HepG2 (cell line): ENCODE data around the gene NPTXR. TPM values are rescaled to one million over a fixed set of nuclear protein-coding genes. Genes with fewer than 3 reads are reported as not detected.

ENCODE experiments used
- CREB1 ChIP-seq, 2 experiments: fragments of 450-650 bp in 1 of 2; IDR thresholded peaks; 2 replicates each; pipeline ENCODE4 v1.6.1; 2016 to 2017; ENCODE audit warnings: control low read depth in 1 of 2, mild to moderate bottlenecking in 1 of 2, missing compliant biosample characterization in 1 of 2, missing genetic modification characterization in 1 of 2
- CREB3 ChIP-seq: sonication (generic); formaldehyde crosslinking; IDR thresholded peaks from 2 replicates; pipeline ENCODE4 v1.5.0; 2020; ENCODE audit warnings: missing genetic modification reagents
- GATA4 ChIP-seq: sonication (generic); IDR thresholded peaks from 2 replicates; pipeline ENCODE4 v1.6.1; 2016; ENCODE audit warnings: antibody characterized with exemption, low read depth, borderline replicate concordance
- GLI4 ChIP-seq: sonication (generic); formaldehyde crosslinking; IDR thresholded peaks from 2 replicates; pipeline ENCODE4 v1.5.1; 2020; ENCODE audit warnings: missing genetic modification reagents, mild to moderate bottlenecking, moderate library complexity, borderline replicate concordance
- GMEB1 ChIP-seq: sonication (generic); formaldehyde crosslinking; IDR thresholded peaks from 2 replicates; pipeline ENCODE4 v1.5.1; 2020; ENCODE audit warnings: missing genetic modification reagents, mild to moderate bottlenecking, borderline replicate concordance
- HOXA7 ChIP-seq: sonication (generic); formaldehyde crosslinking; IDR thresholded peaks from 2 replicates; pipeline ENCODE4 v1.8.1; 2022; ENCODE audit warnings: mild to moderate bottlenecking, missing genetic modification reagents, moderate library complexity
- MLX ChIP-seq: IDR thresholded peaks from 2 replicates; pipeline ENCODE4 v1.6.1; 2016
- NR2F2 ChIP-seq: IDR thresholded peaks from 2 replicates; pipeline ENCODE4 v1.6.1; 2012; ENCODE audit warnings: low read depth, inconsistent platforms, borderline replicate concordance
- NRL ChIP-seq: sonication (generic); formaldehyde crosslinking; IDR thresholded peaks from 2 replicates; pipeline ENCODE4 v1.5.0; 2020; ENCODE audit warnings: missing genetic modification reagents, mild to moderate bottlenecking, moderate library complexity, borderline replicate concordance
- RFXANK ChIP-seq: IDR thresholded peaks from 2 replicates; pipeline ENCODE4 v1.6.1; 2016
- SNAPC5 ChIP-seq: sonication (generic); formaldehyde crosslinking; IDR thresholded peaks from 2 replicates; pipeline ENCODE4 v1.8.1; 2023; ENCODE audit warnings: mild to moderate bottlenecking, missing genetic modification reagents, borderline replicate concordance
- TBX3 ChIP-seq: fragments of 450-650 bp; IDR thresholded peaks from 2 replicates; pipeline ENCODE4 v1.6.1; 2017; ENCODE audit warnings: antibody characterized with exemption, mild to moderate bottlenecking, inconsistent platforms, borderline replicate concordance
- ZFP36 ChIP-seq: fragments of 150-350 bp; IDR thresholded peaks from 2 replicates; pipeline ENCODE4 v1.6.1; 2018; ENCODE audit warnings: borderline replicate concordance, low read length, low read depth; ENCODE audit not compliant: partially characterized antibody
- ZFP41 ChIP-seq: sonication (generic); formaldehyde crosslinking; IDR thresholded peaks from 2 replicates; pipeline ENCODE4 v1.4.0; 2020; ENCODE audit warnings: mild to moderate bottlenecking, missing genetic modification reagents, borderline replicate concordance
- ZIK1 ChIP-seq: sonication (generic); formaldehyde crosslinking; IDR thresholded peaks from 2 replicates; pipeline ENCODE4 v1.5.0; 2020; ENCODE audit warnings: mild to moderate bottlenecking, low read depth, missing genetic modification reagents, borderline replicate concordance
- ZNF337 ChIP-seq: sonication (generic); formaldehyde crosslinking; IDR thresholded peaks from 2 replicates; pipeline ENCODE4 v1.5.1; 2020; ENCODE audit warnings: missing genetic modification reagents, low read depth, mild to moderate bottlenecking, borderline replicate concordance
- ZNF567 ChIP-seq: sonication (generic); formaldehyde crosslinking; IDR thresholded peaks from 2 replicates; pipeline ENCODE4 v1.8.1; 2023; ENCODE audit warnings: mild to moderate bottlenecking, missing genetic modification reagents, borderline replicate concordance
- ZNF574 ChIP-seq: sonication (generic); formaldehyde crosslinking; IDR thresholded peaks from 2 replicates; pipeline ENCODE4 v1.4.0; 2020; ENCODE audit warnings: missing genetic modification reagents
- ZNF580 ChIP-seq: IDR thresholded peaks from 2 replicates; pipeline ENCODE4 v1.6.1; 2016; ENCODE audit warnings: low read depth, borderline replicate concordance
- ZNF660 ChIP-seq: sonication (generic); formaldehyde crosslinking; IDR thresholded peaks from 2 replicates; pipeline ENCODE4 v1.5.1; 2020; ENCODE audit warnings: mild to moderate bottlenecking, low read depth, missing genetic modification reagents, borderline replicate concordance
- ZNF792 ChIP-seq: IDR thresholded peaks from 2 replicates; pipeline ENCODE4 v1.6.1; 2016
- ZSCAN21 ChIP-seq: sonication (generic); formaldehyde crosslinking; IDR thresholded peaks from 2 replicates; pipeline ENCODE4 v1.8.0; 2022; ENCODE audit warnings: mild to moderate bottlenecking, missing genetic modification reagents, moderate library complexity, borderline replicate concordance
- ZSCAN31 ChIP-seq: sonication (generic); formaldehyde crosslinking; IDR thresholded peaks from 2 replicates; pipeline ENCODE4 v1.5.0; 2020; ENCODE audit warnings: low read depth, mild to moderate bottlenecking, missing genetic modification reagents
- polyA plus RNA-seq, 8 experiments: library from polyadenylated mRNA; depleted of rRNA in 3 of 8; stranded (reverse) in 7 of 8; unstranded in 1 of 8; fragments of >200 nt; fragmentation: Illumina TruSeq in 4 of 8; extraction: Trizol in 4 of 8; gene quantifications; 2 replicates each; pipeline versions ENCODE4 v1.2.1 to v1.2.3, GENCODE V29; 2011 to 2016; ENCODE audit warnings: low read depth in 4 of 8, missing spikeins in 1 of 8, mixed read lengths in 1 of 8; ENCODE audit not compliant: insufficient read depth in 1 of 8
- total RNA-seq, 5 experiments: library from RNA; depleted of rRNA; stranded (reverse); fragments of >200 nt; fragmentation: Illumina TruSeq; extraction: Trizol; gene quantifications; 2 replicates each; pipeline ENCODE4 v1.2.3, GENCODE V29; 2016; ENCODE audit warnings: low read depth in 1 of 5

The NPTXR gene
- total and polyA plus RNA-seq, 2 of the 13 experiments (the other 11 are each of a cell fraction or from before 2014, with no cell fraction given): 2.6 to 4.8 TPM

GRCh38 chr22:38824585-38824984, 19.2 kb downstream of the NPTXR start (continued):
- TF ChIP-seq GLI4 (CRISPR knock-in tag): no peak
- no peak for TF ChIP-seq ZSCAN31 (CRISPR knock-in tag)
- no peak for TF ChIP-seq HOXA7 (CRISPR knock-in tag)
- TF ChIP-seq NR2F2: no peak
- no peak for TF ChIP-seq ZNF567 (CRISPR knock-in tag)
- no peak for TF ChIP-seq RFXANK (CRISPR knock-in tag)
- peak; percentile 90; the same call in 1 of the 2 replicates for TF ChIP-seq ZNF580
- no peak for TF ChIP-seq GATA4
- TF ChIP-seq MLX (CRISPR knock-in tag): peak; percentile 27; the same call in 1 of the 2 replicates
- no peak for TF ChIP-seq NRL
- TF ChIP-seq CREB1 (IDR thresholded peaks at IDR 0.05): no peak
- TF ChIP-seq CREB1 (CRISPR knock-in tag; IDR thresholded peaks at IDR 0.05): no peak
- TF ChIP-seq ZIK1: no peak
- TF ChIP-seq ZNF574: peak; percentile 55; the same call in 1 of the 2 replicates
- no peak for TF ChIP-seq ZFP41 (CRISPR knock-in tag)
- no peak for TF ChIP-seq TBX3
- no peak for TF ChIP-seq GMEB1
- TF ChIP-seq ZSCAN21 (CRISPR knock-in tag): no peak
- peak; percentile 86 for TF ChIP-seq ZNF792 (CRISPR knock-in tag)
- no peak for TF ChIP-seq CREB3 (CRISPR knock-in tag)
- TF ChIP-seq SNAPC5: no peak
- no peak for TF ChIP-seq ZNF337 (CRISPR knock-in tag)
- TF ChIP-seq ZNF660 (CRISPR knock-in tag): no peak
- TF ChIP-seq ZFP36: no peak
